GM18873 (cell line): ENCODE data around the gene SRGAP3.

Source experiments
- ATAC-seq: cut with Tn5 transposase; IDR thresholded peaks from one replicate; pipeline ENCODE4 v1.9.1; 2021; ENCODE audit warnings: mild to moderate bottlenecking, moderate library complexity, moderate number of reproducible peaks; ENCODE audit not compliant: unreplicated experiment, low FRiP score

Gene SRGAP3

DNA sequence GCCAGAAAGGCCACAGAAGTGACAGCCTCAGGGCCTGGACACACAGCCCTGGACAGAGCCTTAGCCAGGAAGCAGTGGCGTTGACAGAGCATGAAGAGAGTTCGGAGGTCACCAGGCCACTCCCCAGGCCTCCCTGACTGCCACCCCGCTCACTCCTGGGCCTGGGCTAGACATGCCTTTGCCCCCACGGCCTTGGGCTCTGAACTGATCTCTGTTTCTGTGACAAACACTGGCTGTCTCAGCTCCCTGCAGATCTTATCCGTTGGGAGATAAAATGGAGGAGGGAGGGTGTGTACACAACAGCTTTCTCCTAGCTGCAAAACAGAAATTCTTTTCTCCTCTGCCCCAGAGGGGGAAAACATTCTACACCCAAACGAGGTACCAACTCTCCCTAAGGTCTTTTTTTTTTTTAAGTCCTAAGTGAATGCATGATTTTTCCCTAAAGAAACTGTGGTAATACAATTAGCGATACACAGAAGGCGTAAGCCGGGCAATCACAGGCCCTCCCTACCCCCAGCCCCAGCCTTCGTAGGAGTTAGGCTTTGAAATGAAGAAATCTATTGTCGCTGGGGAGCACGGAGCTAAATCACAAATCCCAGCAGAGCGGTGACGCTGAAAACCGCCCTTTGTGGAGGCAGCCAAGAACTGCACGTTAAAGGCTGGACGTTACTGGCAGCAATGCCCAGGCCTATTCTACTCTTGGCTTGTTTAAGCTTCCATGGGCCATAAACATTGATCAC lies 45.0 kb downstream of the SRGAP3 start:
- no peak for ATAC-seq

DNA sequence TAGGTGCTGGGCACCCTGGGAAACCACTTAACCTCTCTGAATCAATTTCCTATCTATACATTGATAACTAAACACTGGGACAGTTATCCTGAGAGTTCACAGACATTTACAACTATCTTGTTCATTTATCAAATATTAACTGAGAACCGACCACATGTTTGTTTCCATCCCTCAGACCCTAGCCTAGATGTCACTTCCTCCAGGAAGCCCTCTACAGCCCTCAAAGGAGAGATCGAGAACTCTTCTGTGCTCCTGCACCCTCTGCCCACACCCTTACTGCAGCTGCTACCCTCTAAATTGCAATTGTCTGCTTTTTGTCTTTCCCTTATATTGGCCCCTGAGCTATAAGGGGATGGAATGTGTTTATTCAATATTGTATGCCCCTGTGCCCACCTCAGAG lies 46.1 kb downstream of the SRGAP3 start:
- ATAC-seq, result no peak

DNA sequence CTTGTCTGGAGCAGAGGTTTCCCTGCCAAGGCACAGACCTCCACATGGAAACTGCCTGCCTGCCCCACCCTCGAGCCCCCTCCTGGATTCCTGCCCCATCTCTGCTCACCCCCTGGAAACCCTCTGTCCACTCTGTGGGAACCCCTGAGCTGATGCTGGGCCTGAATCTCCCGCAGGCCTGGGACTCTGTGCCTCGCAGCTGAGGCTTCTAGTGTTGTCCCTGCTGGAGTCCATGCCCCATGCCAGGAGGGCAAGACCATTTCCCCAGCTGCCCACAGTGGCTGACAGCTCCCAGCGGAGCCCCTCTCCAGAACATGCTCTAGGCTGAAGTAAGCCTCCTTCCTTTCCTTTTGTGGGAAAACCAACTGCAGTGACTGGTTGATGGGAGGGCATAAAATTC lies 46.9 kb downstream of the SRGAP3 start:
- no peak for ATAC-seq

DNA sequence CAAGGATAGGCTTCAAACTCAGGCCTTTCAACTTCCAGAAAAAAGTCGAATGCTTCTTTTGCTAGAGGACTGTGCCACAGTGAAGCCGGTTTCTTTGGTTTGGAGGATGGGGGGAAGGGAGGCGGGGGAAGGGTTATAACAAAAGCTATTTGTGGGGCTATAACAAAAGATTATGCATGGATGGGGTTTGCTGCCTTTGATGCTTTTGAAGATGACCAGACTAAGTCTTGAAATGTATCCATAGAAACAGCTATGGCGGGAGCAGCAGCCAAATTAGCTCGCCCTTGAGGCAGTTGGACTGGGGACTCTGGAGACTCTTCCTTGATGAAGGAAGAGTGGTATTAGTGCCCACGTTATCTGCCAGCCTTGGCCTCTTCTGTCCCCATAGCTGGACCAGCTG lies 47.5 kb downstream of the SRGAP3 start:
- ATAC-seq, result no peak

DNA sequence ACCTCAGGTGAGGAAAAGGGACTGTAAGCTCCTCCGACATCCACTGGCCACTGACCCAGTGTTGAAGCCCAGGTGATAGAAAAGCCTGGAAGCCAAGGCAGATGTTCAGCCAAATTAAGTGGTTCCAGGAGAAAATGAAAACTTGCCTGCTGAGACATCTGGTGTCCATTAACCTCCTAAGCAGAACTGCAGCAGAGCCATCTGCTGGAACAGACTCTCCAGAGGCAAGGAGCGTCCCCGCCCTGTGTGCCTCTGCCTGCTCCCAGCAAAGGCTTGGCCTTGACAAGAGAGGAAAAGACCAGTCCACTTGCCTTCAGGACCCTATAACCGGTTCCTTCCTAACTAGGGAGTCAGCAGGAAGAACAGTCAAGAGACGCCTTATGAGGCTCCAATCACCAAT lies 48.2 kb downstream of the SRGAP3 start:
- no peak for ATAC-seq

DNA sequence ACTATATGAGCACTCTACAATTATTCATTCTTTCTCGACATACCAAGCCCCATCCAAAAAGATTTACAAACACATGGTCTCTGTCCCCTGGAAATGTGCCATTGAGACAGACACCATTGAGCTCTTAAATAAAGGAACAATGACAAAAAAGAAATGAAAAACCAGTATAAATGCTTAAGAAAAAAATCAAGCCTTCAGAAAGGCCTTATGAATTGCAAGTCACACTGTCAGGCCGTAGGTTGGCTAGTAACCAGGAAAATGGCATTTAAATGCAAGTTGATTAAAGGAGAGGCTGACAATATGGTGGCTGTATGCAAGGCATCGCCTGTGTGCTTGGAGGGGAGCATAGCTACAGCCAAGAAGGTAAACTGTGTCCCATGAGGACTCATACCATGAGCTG lies 49.7 kb downstream of the SRGAP3 start:
- no peak for ATAC-seq

DNA sequence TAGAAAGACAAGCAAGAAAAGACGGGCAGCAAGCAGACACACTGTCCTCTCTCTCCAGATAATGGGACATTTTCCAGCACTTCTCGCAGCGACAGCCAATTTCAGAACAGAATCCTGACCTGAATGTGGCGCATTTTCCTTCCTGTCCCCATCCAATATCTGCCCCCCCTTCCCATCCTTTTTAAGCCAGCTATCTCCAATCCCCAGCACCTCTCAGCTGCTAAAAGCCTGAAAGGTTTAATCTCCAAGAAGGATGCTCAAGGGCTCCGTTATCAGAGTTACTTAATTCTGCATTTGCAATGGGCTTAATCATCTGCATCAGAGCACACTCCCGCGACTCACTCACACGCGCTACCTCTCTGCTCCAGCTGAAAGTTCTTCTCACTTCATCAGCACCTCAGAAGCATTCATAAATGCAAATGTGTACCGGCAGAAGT lies 50.5 kb downstream of the SRGAP3 start:
- no peak for ATAC-seq

DNA sequence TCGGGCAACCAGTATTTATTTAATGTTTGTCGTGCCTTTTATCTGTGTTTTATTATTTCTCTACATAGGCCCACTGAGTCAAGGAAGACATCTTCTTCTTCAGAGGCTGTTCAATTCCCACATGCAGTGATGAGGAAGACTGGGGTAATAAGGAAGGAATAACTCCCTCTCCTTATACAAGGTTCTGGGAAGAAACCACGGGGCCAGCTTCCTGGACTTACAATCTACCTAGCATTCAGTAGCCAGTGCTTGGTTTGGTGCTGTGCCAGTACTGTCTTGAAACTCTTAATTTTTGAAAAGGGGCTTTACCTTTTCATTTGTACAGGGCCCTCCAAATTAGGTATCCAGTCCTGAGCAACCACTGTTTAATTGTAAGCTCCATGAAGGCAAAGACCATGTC lies 51.2 kb downstream of the SRGAP3 start:
- no peak for ATAC-seq

DNA sequence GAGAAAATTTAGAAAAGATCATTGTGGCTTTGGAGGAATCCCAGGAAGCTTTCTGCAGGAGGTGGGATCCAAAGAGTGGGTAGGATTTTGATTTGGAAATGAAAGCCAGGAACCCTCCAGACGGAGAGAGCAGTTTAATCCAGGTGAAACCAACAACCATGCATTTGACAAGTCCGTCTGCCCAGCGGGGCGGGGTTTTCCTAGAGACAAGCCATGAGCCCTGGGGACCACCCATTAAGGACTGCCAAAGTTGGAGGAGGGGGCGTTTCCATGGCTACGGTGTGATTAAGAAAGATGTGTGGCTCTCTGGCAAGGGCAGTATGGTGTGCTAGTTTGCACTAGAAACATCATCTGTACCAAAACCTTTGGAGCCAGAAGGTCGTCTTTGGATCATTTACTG lies 53.4 kb downstream of the SRGAP3 start:
- ATAC-seq, result no peak

DNA sequence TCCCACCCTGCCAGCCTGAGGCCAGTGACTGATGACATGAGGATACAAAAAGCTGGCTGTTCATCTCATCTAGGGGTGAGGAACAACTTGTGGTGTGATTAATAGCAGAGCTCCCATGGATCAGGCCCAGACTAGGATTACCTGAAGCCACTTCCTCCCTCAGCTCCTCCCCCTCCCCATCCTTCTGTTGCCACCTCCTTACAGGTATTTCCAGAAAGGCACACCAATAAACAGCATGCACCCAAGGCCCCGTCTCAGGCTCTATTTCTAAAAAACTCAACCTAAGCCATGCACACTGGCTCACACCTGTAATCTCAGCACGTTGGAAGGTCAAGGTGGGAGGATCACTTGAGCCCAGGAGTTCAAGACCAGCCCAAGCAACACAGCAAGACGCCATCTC lies 54.1 kb downstream of the SRGAP3 start:
- no peak for ATAC-seq

DNA sequence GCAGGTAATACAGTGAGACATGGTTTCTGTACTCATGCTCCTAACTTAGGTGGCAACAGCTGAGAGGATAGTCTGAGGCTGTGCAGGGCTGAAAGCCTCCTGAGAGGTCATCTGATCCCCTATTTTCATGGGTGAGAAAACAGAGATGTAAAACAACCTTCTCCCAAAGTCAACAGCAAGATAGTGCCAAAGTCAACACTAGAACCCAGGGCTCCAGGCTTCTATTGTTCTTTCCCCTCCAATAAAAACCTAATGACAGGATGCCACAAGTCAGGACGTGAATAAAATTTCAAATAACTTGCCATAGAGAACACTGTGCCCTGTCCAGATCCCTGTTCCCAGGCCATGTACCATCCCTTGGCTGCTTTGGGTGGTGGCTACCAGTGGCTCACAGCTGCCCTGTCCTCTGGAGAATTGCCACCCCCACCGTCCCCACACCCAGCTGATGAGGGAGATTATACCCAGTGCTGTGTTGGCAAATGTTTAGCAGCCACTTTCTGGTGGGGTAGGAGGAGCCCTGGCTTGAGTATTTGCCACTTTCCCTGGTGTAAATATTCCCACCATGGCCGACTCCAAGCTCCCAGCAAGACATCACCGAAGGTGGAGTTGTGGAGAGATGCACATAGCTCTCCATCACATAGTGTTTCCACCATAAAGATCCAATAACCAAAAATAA lies 54.8 kb downstream of the SRGAP3 start:
- no peak for ATAC-seq

DNA sequence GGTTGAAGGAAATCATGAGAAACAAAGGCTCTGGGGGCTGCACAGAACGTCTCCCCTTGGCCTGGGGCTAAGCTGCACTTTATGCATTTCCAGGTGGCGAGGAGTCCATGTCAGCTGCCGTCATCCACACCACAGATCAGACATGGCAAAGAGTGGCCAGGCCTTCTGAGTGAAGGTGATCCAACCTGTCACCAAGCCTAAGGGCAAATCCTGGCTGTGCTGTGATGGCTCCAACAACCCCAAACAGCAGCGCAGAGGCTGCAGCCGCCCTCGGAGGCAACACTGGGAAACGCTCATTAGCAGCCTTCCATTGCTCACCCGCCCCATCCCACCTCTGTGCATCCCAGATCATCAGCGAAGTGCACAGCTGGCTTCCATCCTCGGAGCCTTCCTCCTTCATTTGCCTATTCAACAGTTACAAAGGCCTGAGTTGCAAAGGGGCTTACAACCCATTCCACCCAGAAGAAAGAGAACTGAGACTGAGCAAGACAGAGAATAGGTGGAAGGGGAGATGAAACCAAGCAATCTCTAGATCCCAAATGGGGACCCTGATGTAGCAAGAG lies 55.7 kb downstream of the SRGAP3 start:
- no peak for ATAC-seq

DNA sequence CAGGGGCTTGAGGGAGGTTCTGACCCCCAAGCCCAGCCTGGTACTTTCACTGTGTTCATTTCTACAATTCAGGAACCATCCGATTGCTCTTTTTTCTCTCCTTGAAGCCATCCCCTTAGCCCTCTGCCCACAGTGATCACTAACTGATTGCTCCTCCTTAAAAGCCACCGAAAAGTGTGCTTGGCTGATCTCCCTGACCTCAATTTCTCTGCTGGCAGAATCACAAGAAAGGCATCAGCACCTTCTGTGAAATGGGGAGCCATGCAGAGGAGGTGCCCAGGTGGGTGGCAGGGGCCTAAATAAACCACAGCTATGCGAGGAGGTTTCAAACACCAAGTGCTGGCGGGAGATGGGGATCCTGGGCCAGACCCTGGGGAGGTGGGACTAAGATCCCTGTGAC lies 56.2 kb downstream of the SRGAP3 start:
- ATAC-seq, result no peak

DNA sequence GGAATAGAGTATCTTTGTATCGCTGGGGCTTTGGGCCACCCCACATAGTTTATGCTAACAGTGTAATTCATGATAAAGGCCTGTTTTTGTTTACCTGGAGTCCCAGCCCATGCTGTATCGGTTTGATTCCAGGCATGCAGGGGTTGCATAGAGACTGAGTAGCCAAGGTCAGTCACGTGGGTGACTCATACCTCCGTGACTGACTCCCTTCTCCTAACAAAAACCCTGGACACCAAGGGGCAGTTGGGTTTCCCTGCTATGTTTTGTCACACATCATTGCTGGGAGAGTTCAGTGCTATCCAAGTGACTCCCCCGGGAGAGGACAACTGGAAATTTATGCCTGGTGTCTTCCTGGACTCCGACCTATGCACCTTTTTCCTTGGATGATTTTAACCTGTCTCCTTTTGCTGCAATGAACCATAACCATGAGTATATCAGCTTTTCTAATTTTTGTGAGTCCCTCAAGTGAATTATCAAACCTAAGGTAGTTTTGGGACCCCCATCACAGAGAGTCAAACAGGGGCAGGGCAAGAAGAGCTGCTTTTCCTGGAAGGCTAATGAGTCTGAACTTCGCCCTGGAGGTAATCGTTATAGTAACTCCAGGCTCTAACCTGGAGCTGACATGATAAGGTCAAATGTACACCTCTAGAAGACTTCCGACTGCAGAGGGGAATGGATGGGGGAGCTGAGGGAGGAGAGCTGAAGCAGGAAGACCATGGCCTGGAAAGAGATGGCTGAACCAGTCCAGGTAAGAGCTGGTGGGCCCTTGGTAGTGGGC lies 57.0 kb downstream of the SRGAP3 start:
- ATAC-seq, result no peak

DNA sequence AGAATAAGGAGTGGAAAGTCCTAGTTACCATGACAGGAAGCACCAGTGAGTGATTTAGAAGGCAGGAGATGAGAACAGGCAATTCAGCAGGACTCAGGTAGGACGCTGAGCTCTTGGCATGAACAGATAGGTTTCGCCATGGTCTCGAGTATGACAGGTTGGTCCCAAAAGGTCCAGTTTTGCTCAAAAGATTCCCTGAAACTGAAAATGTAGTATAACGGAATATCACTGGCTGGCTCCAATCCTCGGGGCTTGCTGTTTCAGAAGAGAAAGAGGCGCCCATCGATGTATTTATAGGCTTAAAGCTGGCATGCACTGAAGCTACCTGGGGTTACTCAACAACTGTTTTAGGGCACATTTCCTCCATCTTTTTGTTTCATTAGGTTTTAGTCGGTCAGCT lies 59.2 kb downstream of the SRGAP3 start:
- no peak for ATAC-seq

DNA sequence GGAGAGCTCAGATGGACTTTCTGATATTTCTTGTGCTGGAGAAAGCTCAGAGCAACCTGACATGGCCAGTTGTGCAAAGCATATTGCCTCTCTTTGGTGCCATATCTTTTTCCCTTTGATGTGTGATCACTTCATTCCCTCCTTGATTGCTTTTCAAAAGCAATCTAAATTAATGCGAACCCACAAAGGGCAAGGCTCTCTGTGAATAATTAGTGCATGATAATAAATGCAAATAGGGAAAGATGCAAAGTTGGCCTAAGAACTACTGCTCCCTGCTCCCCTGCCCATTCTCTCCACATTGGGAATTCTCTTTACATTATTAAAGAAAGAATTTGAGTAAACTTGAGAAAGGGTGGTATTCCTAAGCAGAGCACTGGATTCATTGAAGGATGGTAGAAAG lies 60.9 kb downstream of the SRGAP3 start:
- ATAC-seq, result no peak

DNA sequence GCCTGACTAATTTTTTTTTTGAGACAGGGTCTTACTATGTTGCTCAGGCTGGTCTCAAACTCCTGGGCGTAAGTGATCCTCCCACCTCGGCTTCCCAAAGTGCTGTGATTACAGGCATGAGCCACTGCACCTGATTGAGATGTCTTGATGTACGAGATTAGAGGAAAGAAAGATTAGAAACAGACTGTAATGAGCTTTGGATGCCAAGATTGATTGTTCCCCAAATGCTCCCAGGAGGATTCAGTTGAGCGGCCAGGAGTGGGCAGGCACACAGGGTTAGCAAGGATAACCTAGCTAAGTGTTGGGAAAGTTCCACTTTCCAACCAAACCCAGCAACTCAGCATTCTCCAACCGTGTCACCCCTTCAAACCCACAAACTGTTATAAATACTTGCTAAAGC lies 63.7 kb downstream of the SRGAP3 start:
- no peak for ATAC-seq

DNA sequence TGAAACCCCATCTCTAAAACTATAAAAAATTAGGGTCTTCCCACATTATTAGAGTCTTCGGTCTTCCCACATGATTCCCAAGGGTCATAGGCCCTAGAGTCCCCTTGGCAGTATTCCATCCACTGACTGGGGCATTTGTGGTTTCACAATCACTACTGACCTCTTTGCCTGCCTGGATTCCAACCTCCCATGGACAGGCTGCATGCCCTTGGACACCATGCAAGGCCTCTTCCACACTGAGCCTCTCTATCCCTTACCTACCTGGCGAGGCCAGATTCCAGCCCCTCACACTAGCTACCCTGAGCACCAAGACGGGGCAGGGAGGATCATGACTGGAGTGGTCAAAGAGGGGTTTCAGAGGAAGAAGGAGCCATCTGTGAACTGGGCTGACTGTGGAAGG lies 64.4 kb downstream of the SRGAP3 start:
- ATAC-seq, result no peak

DNA sequence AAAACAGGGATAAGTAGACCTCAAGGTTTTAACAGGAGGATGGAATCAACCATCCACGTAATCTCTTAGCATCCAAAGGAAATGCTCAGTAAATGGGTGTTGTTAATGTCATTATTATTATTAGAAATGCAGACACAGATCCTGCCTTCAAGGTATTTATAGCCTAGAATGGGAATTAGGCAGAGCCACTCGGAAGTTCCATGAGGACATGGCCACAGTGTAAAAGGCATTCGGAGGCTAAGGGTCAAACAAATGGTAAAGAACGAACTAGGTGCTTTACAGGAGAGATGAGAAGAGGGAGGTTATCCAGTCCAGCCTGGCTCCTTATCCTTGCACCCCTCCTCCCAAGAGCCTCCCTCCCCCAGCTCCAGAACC lies 65.0 kb downstream of the SRGAP3 start:
- ATAC-seq, result no peak

DNA sequence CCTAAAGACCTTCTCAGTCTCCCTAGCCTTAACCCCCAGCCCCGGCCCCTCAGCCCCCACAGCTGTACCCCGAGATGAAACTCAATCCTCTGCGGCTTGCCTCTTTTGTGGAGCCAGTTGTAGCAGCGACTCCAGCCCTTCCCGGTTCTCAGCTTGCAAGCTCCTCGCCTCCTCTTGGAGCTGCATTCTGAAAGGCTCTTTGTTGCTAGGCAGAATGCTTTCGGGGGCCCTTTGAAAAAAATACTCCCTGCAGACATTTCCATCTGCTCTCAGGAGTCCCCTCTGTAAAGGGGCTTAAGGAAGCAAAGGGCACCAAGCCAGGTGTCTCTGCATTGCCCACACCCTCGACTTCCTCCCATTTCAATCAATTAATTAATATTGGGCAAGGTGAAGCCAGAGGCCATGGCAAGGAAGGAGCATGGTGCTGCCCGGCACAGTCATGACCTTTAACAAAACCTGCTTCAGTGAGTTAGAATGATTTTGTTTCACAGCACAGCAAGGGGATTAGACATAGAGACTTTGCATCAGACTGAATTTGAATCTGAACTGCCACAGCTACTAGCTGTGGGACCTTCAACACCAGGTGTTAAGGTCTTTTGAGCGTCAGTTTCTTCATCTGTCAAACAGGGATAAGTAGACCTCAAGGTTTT lies 65.5 kb downstream of the SRGAP3 start:
- ATAC-seq, result no peak

DNA sequence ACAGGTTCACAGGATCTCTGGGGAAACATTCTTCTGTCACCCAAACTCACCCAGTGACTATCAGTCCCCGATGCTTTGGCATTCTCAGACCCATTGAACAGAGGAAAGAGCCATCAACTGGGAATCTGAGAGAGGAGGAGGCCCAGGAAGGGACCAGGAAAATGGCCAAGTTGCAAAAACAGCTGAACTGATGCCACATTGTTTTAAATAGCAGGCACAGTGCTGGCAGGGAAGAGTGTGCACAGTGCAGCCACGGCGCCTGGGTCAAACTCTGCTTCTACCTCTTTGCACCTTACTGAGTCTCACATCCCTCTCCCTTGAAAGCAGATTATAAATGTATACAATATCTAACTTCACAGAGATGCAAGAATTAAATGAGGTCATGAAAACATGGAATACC lies 66.4 kb downstream of the SRGAP3 start:
- ATAC-seq, result no peak
